ENCODE measurements around the gene CTIF.

GRCh38 chr18:48741866-48742265 lies 203.0 kb downstream of the CTIF start:
- TF ChIP-seq CTCF (IDR thresholded peaks at IDR 0.05; ENCODE audit: low read depth, low read length, missing input control), result no peak
- TF ChIP-seq YY1 (IDR thresholded peaks at IDR 0.05), result no peak
- TF ChIP-seq SP1 (IDR thresholded peaks at IDR 0.05), result no peak
- TF ChIP-seq, protein P1, sequence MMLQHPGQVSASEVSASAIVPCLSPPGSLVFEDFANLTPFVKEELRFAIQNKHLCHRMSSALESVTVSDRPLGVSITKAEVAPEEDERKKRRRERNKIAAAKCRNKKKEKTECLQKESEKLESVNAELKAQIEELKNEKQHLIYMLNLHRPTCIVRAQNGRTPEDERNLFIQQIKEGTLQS (IDR thresholded peaks at IDR 0.05), result no peak
- no peak for TF ChIP-seq REST (IDR thresholded peaks at IDR 0.05)
- TF ChIP-seq TAF1 (conservative IDR thresholded peaks at IDR 0.05), result no peak
- TF ChIP-seq FOXA2 (IDR thresholded peaks at IDR 0.05), result no peak
- no peak for TF ChIP-seq RAD21 (IDR thresholded peaks at IDR 0.05)
- TF ChIP-seq GABPA (IDR thresholded peaks at IDR 0.05 in 1 of 2, conservative IDR thresholded peaks at IDR 0.05 in 1 of 2), result no peak

Measured in liver (tissue), 3 donors.